ENCODE measurements around the gene POU2AF3.
"Not testable (repeated sequence)": the region's sequence is repeated elsewhere in the genome, so short reads cannot be mapped to it uniquely, and the experiment has no call there.

Gene POU2AF3

DNA sequence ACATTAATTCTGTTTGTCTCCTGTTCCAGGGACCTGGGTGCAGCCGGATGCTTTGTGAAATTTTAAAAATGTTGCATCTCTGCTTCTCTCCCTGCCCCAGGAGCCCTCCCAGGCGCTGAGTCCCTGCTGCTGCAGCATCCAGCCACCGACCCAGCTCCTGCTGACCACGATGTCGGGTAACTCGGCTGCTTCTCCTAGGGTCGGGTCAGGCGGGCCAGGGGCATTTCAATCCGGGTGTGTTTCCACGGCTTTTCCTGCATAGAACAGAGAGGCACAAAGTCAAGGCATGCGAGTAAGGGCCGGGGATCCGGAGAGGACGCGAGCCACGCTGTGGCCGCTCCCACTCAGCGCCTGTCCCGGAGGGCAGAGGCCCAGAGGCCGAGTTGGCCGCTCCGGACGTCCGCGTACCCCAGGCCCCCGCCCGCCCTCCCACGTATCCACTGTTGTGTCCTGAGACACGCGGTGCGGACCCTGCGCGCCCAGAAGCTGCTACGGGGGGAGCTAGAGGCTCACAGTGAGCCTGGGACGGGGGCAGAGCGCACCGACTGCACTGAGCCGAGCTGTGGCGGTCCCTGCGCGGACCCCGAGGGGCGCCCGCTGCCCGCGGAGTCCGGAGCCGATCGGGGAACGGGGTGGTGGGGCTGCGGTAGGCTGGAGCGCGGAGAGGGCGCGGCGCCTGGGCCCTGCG is at the start of gene POU2AF3:
Gene POU2AF3 (plus strand): TSS at position 134 of the 688 bp plus-strand sequence. CDS start 36 bp downstream, at position 170.
- DNase-seq (ENCODE audit: low spot score): no peak

GRCh38 chr11:111250936-111251335 is 47.4 kb upstream of the POU2AF3 start:
- no peak for DNase-seq (ENCODE audit: low spot score)

- DNase-seq (ENCODE audit: low spot score): no peak
Observed at GRCh38 chr11:111253131-111253530, 45.2 kb upstream of the POU2AF3 start.

- DNase-seq (ENCODE audit: low spot score): no peak
Observed at GRCh38 chr11:111253630-111254029, 44.7 kb upstream of the POU2AF3 start.

GRCh38 chr11:111258046-111258445 is 40.3 kb upstream of the POU2AF3 start:
- no peak for DNase-seq (ENCODE audit: low spot score)

- no peak for DNase-seq (ENCODE audit: low spot score)
Observed at GRCh38 chr11:111259896-111260295, 38.5 kb upstream of the POU2AF3 start.

DNA sequence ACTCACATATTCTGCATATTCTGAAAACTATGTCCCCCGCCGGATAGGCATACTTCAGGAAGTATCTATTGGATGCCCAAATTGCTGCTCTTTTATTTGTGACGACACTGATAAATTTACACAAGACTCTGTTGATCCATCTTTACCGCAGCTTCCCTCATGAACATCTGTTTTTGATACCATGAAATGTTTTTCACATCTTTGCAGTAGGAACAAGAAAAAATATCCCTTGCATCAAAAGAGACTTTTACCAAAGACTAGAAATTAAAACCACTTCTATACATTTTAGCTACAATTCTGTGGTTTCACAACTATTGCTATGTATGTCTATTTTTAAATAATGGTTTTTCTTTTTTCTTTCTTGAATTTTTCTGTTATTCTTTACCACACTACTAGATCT is 37.5 kb upstream of the POU2AF3 start:
- DNase-seq (ENCODE audit: low spot score): no peak

GRCh38 chr11:111264646-111265045 is 33.7 kb upstream of the POU2AF3 start:
- DNase-seq (ENCODE audit: low spot score): no peak

DNA sequence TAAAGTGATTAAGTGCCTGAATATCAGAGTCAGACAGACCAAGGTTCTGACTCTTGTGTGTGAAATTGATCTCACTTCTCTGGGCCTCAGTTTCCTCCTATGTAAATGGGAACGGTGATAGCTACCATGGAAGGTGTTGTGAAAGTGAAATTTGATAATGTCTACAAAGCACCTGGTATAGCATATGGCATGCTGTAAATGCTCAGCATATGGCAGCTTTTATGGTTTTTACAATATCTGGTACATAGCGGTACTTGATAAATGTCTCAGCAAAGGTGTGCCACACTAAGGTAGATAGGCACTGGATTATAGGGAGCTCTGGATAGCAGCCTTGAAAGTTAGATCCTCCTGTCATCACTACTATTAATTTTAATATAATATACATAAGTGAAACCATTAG is 32.9 kb upstream of the POU2AF3 start:
- DNase-seq (ENCODE audit: low spot score): no peak

GRCh38 chr11:111268303-111268702 is 30.0 kb upstream of the POU2AF3 start:
- DNase-seq (ENCODE audit: low spot score): not testable (repeated sequence)

DNA sequence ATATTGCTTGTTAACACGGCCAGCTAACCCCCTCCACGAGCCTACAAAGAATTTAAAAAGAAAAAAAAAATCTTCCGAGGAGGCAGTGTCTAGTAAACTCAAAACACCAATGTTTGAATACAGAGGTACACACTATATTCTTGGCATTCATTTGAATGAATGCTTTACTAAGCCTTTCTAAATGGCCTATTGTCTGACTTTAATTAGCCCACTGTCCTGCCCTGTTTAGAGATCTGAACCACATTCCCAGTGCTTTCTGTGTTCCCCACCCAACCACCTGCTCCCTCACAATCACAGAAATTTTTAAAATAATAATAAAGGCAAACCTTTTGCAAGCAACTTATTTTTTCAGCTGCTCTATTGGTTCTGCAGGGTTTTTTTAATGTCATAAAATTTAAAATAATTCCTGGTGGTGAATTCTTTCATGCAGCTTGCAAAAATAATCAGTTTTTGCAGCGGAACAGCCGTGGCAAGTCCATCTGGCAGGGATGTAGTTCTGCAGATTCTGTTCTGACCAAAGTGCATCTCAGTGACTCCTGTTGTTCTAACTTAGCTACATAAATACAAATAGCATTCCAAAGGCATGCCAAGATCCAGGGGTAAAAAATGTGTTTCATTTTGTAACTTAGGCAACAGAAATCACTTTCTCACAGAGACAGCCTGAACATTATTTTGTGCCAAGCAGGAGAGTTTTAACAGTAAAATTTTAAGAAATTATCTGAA is 29.0 kb upstream of the POU2AF3 start:
- DNase-seq (ENCODE audit: low spot score): no peak

- DNase-seq (ENCODE audit: low spot score): no peak
Observed at GRCh38 chr11:111272420-111272819, 25.9 kb upstream of the POU2AF3 start.

DNA sequence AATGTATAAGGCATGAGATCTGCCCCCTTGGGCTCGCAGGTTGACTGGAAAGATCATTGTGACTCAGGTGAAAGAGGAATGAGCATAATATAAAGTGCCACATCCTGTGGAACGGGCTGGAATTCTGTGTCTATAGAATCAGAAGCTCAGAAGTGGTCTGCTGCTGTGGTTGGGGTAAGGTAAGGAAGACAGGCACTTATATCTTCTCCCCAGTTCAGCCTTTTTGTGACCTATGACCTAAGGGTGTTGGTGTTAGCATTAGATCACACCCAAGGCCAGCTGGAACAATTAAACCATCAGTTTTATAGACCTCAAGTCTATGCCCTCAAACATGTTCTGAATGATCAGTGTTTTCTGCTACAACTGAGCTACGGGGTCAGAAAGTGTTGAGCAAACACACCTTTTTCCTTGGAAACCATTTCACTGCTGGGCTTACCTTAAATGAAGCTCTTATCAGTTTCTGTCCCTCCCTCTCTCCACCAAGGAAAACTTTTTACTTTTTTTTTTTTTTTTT is 15.7 kb upstream of the POU2AF3 start:
- no peak for DNase-seq (ENCODE audit: low spot score)

DNA sequence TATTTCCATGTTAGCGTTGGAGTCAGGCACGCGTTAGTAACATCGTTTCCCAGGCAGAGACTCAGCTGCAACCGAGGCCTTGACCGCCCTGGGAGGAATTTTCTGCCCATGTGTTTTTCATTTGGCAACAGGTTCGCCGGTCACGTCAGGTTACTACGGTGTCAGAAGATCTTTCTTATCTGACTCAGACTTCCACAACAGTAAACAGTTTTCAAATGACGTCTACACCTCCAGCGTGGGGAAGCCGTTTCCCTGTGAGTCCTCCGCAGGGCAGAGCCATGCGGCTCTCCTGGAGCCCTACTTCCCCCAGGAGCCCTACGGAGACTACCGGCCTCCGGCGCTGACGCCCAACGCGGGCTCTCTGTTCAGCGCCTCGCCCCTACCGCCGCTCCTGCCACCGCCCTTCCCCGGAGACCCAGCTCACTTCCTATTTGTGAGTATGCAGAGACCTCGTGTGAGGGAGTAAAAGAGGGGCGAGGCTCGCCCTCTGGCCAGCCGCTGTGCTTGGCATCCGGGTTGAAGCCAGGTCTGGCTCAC is 14.3 kb upstream of the POU2AF3 start:
- DNase-seq (ENCODE audit: low spot score): no peak

DNA sequence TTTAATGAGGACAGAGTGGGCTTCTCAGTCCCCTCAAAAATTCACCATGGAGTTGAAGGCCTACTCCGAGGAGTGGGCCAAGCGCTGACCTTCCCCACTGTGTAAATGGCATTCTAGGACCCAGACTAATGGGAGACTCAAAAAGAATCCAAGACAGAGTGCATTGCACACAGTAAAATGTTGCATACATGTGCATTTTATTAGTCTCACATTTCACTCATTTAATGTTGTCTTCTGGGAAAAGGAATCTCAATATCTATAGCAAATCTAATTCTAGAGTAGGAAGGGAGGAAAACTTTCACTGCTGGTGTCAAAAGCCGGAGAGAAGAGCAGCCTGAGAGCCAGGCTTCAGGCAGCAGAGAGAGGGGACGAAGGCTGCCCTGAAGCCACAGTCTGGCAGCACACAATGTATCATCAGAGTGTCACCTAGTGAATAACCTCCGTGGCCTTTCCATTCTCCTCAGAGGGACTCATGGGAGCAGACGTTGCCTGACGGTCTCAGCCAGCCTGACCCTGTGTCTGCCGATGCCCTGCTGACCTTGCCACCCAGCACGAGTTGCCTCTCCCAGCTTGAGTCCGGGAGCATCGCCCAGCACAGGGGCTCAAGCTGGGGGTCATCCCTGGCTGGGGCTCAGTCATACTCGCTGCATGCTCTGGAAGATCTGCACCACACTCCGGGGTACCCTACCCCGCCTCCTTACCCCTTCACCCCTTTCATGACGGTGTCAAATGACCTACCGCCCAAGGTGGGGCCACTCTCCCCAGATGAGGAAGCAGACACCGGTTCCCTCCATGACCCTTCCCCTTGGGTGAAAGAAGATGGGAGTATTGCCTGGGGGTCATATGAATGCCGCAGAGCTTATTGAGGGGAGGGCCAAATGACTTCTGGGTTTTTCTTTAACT is 12.9 kb upstream of the POU2AF3 start:
- no peak for DNase-seq (ENCODE audit: low spot score)

GRCh38 chr11:111291764-111292163 is 6.6 kb upstream of the POU2AF3 start:
- no peak for DNase-seq (ENCODE audit: low spot score)

- not testable (repeated sequence) for DNase-seq (ENCODE audit: low spot score)
Observed at GRCh38 chr11:111292408-111292807, 5.9 kb upstream of the POU2AF3 start.

GRCh38 chr11:111296196-111296595 is 2.1 kb upstream of the POU2AF3 start:
- no peak for DNase-seq (ENCODE audit: low spot score)

- no peak for DNase-seq (ENCODE audit: low spot score)
Observed at GRCh38 chr11:111297696-111298095, 650 bp upstream of the POU2AF3 start.

- no peak for DNase-seq (ENCODE audit: low spot score)
Observed at GRCh38 chr11:111299101-111300026, 1.0 kb downstream of the POU2AF3 start.

GRCh38 chr11:111300569-111300968 is 2.2 kb downstream of the POU2AF3 start:
- DNase-seq (ENCODE audit: low spot score): no peak
